Activated T-helper 1 cell treated with anti-CD3 and anti-CD28 coated beads, Interleukin-12 subunit alpha, Interleukin-12 subunit beta, Interleukin-2, Interleukin-4 antibody, amounts not matched to agents 30 ng/mL and 10 ng/mL and 1 ng/mL, durations not matched to agents 14 hours and 24 hours and 36 hours (primary cell): Measurements from ENCODE around the gene ZDHHC11. TPM values are rescaled to one million over a fixed set of nuclear protein-coding genes. Genes with fewer than 3 reads are reported as not detected.
A peak's percentile ranks its signal among the peaks of the same experiment; 100 is the strongest.
"Not testable (repeated sequence)": the region's sequence is repeated elsewhere in the genome, so short reads cannot be mapped to it uniquely, and the experiment has no call there.

Experiments
- DNase-seq: peaks from one replicate; pipeline ENCODE4 v3.0.0; 2021; ENCODE audit warnings: low spot score
- H3K27ac Mint-ChIP-seq: one replicate; pipeline ENCODE4 v1.8.0; 2021; ENCODE audit warnings: mild to moderate bottlenecking, mixed read lengths
- H3K27me3 Mint-ChIP-seq: one replicate; pipeline ENCODE4 v1.8.0; 2022; ENCODE audit warnings: mild to moderate bottlenecking, moderate library complexity, mixed read lengths; ENCODE audit not compliant: insufficient read depth
- H3K36me3 Mint-ChIP-seq: one replicate; pipeline ENCODE4 v1.8.0; 2021; ENCODE audit warnings: low read depth, mixed read lengths
- H3K4me1 Mint-ChIP-seq: one replicate; pipeline ENCODE4 v1.8.0; 2021; ENCODE audit warnings: low read depth, mixed read lengths
- H3K4me3 Mint-ChIP-seq: one replicate; pipeline ENCODE4 v1.8.0; 2021; ENCODE audit warnings: mild to moderate bottlenecking, moderate library complexity, mixed read lengths
- H3K9me3 Mint-ChIP-seq: one replicate; pipeline ENCODE4 v1.8.0; 2021; ENCODE audit warnings: mixed read lengths
- intact Hi-C: fragments of 100-400 bp; cut with micrococcal nuclease; formaldehyde crosslinking; loops from one replicate; pipeline ENCODE4 v1.15.1; 2024
- total RNA-seq: library from RNA; stranded (reverse); gene quantifications from 2 replicates; pipeline ENCODE4 v1.2.3, GENCODE V29; 2022

Gene ZDHHC11
- total RNA-seq, 1 donor from 2014 or later, result 14.4 TPM

- H3K9me3 Mint-ChIP-seq, H3K27ac Mint-ChIP-seq, H3K4me3 Mint-ChIP-seq, DNase-seq, H3K27me3 Mint-ChIP-seq, H3K4me1 Mint-ChIP-seq, intact Hi-C loops, H3K36me3 Mint-ChIP-seq: not testable (repeated sequence)
These were observed 6.9 kb downstream of the ZDHHC11 start for GRCh38 chr5:843926-844325.

- intact Hi-C loops, DNase-seq: not testable (repeated sequence)
These were observed 7.4 kb downstream of the ZDHHC11 start for GRCh38 chr5:843371-843770.

GRCh38 chr5:842402-843221 is 8.2 kb downstream of the ZDHHC11 start:
- H3K36me3 Mint-ChIP-seq, H3K27me3 Mint-ChIP-seq, intact Hi-C loops, H3K9me3 Mint-ChIP-seq, H3K27ac Mint-ChIP-seq, DNase-seq, H3K4me1 Mint-ChIP-seq, H3K4me3 Mint-ChIP-seq: not testable (repeated sequence)

More at GRCh38 chr5:843371-843770, 7.4 kb downstream of the ZDHHC11 start:
- H3K9me3 Mint-ChIP-seq, H3K36me3 Mint-ChIP-seq, H3K4me1 Mint-ChIP-seq, H3K27ac Mint-ChIP-seq, H3K27me3 Mint-ChIP-seq, H3K4me3 Mint-ChIP-seq: not testable (repeated sequence)

- DNase-seq, H3K4me1 Mint-ChIP-seq, H3K27ac Mint-ChIP-seq, H3K27me3 Mint-ChIP-seq, H3K4me3 Mint-ChIP-seq, intact Hi-C loops, H3K9me3 Mint-ChIP-seq, H3K36me3 Mint-ChIP-seq: not testable (repeated sequence)
These were observed 9.0 kb downstream of the ZDHHC11 start for GRCh38 chr5:841531-842401.

GRCh38 chr5:840974-841435 is 9.8 kb downstream of the ZDHHC11 start:
- H3K27ac Mint-ChIP-seq, intact Hi-C loops, DNase-seq, H3K4me3 Mint-ChIP-seq, H3K36me3 Mint-ChIP-seq, H3K9me3 Mint-ChIP-seq, H3K4me1 Mint-ChIP-seq, H3K27me3 Mint-ChIP-seq: not testable (repeated sequence)

GRCh38 chr5:840118-840973 is 10.4 kb downstream of the ZDHHC11 start:
- H3K4me3 Mint-ChIP-seq, H3K27ac Mint-ChIP-seq, H3K9me3 Mint-ChIP-seq, DNase-seq, intact Hi-C loops, H3K4me1 Mint-ChIP-seq, H3K27me3 Mint-ChIP-seq, H3K36me3 Mint-ChIP-seq: not testable (repeated sequence)

GRCh38 chr5:838431-838851 is 12.3 kb downstream of the ZDHHC11 start:
- H3K27ac Mint-ChIP-seq, intact Hi-C loops, H3K4me3 Mint-ChIP-seq, H3K4me1 Mint-ChIP-seq, H3K27me3 Mint-ChIP-seq, DNase-seq, H3K36me3 Mint-ChIP-seq, H3K9me3 Mint-ChIP-seq: not testable (repeated sequence)

- DNase-seq, H3K9me3 Mint-ChIP-seq, H3K36me3 Mint-ChIP-seq, H3K27me3 Mint-ChIP-seq, intact Hi-C loops, H3K4me3 Mint-ChIP-seq, H3K4me1 Mint-ChIP-seq, H3K27ac Mint-ChIP-seq: not testable (repeated sequence)
These were observed 13.1 kb downstream of the ZDHHC11 start for GRCh38 chr5:837621-838121.

- peak overlapping the region; percentile 15 for H3K27ac Mint-ChIP-seq
- H3K36me3 Mint-ChIP-seq, H3K27me3 Mint-ChIP-seq, H3K9me3 Mint-ChIP-seq, H3K4me1 Mint-ChIP-seq, DNase-seq, intact Hi-C loops, H3K4me3 Mint-ChIP-seq: not testable (repeated sequence)
These were observed 14.7 kb downstream of the ZDHHC11 start for GRCh38 chr5:835933-836612.

- intact Hi-C loops, H3K9me3 Mint-ChIP-seq, H3K36me3 Mint-ChIP-seq, H3K4me3 Mint-ChIP-seq, H3K27me3 Mint-ChIP-seq, H3K4me1 Mint-ChIP-seq, DNase-seq, H3K27ac Mint-ChIP-seq: not testable (repeated sequence)
These were observed 16.8 kb downstream of the ZDHHC11 start for GRCh38 chr5:834013-834412.

- H3K36me3 Mint-ChIP-seq, result peaks cover 11% of the 10 kb centered on the region
- intact Hi-C loops, H3K4me3 Mint-ChIP-seq, H3K4me1 Mint-ChIP-seq, H3K27me3 Mint-ChIP-seq, H3K27ac Mint-ChIP-seq, H3K9me3 Mint-ChIP-seq, DNase-seq: not testable (repeated sequence)
These were observed 22.6 kb downstream of the ZDHHC11 start for GRCh38 chr5:828194-828593.

- H3K27ac Mint-ChIP-seq, intact Hi-C loops, H3K27me3 Mint-ChIP-seq, DNase-seq, H3K4me1 Mint-ChIP-seq, H3K4me3 Mint-ChIP-seq, H3K9me3 Mint-ChIP-seq: not testable (repeated sequence)
- H3K36me3 Mint-ChIP-seq, result peaks cover 19% of the 10 kb centered on the region
These were observed 25.2 kb downstream of the ZDHHC11 start for GRCh38 chr5:825544-825943.
